Calu3 (cell line): ENCODE results near the gene CA14. TPM values are rescaled to one million over a fixed set of nuclear protein-coding genes. Genes with fewer than 3 reads are reported as not detected.

ENCODE experiments used
- BruUV-seq: library from RNA; stranded (reverse); fragments of 400-500 nt; replicated peaks from 2 replicates; lab custom pipeline; 2021; lab: Mats Ljungman, UMichigan
- CTCF ChIA-PET: fragments of 300-600 bp; sonication (Branson Sonifier 250); formaldehyde crosslinking; loops from one replicate; lab custom pipeline; 2022; ENCODE audit warnings: antibody characterized with exemption; lab: Charles Lee
- DNase-seq: peaks from one replicate; pipeline ENCODE4 v3.0.0; 2022
- H3K27ac Mint-ChIP-seq: one replicate; pipeline ENCODE4 v1.8.0; 2022; ENCODE audit warnings: mixed read lengths; ENCODE audit not compliant: unreplicated experiment
- H3K27me3 Mint-ChIP-seq: one replicate; pipeline ENCODE4 v1.8.0; 2022; ENCODE audit warnings: mixed read lengths; ENCODE audit not compliant: unreplicated experiment
- H3K36me3 Mint-ChIP-seq: one replicate; pipeline ENCODE4 v1.8.0; 2022; ENCODE audit warnings: mild to moderate bottlenecking, moderate library complexity, mixed read lengths; ENCODE audit not compliant: insufficient read depth, unreplicated experiment
- H3K4me1 Mint-ChIP-seq: one replicate; pipeline ENCODE4 v1.8.0; 2022; ENCODE audit warnings: mild to moderate bottlenecking, low read depth, mixed read lengths; ENCODE audit not compliant: unreplicated experiment
- H3K4me3 Mint-ChIP-seq: one replicate; pipeline ENCODE4 v1.8.0; 2022; ENCODE audit warnings: mild to moderate bottlenecking, low read depth, moderate library complexity, mixed read lengths; ENCODE audit not compliant: unreplicated experiment
- H3K9me3 Mint-ChIP-seq: one replicate; pipeline ENCODE4 v1.8.0; 2022; ENCODE audit warnings: low read depth, mixed read lengths; ENCODE audit not compliant: unreplicated experiment
- intact Hi-C: fragments of 100-400 bp; cut with micrococcal nuclease; formaldehyde crosslinking; loops from one replicate; pipeline ENCODE4 v1.10.0; 2022; ENCODE audit not compliant: unreplicated experiment
- total RNA-seq: library from RNA; stranded (reverse); gene quantifications from 2 replicates; pipeline ENCODE4 v1.2.3, GENCODE V29; 2022
- TF ChIP-seq, protein P1 (sequence below): fragments of 200-600 bp; IDR thresholded peaks from one replicate; pipeline ENCODE4 v1.8.0; 2022; ENCODE audit warnings: antibody characterized with exemption; ENCODE audit not compliant: unreplicated experiment

CA14 gene
- total RNA-seq, 1 experiment from 2014 or later, result 1.0 TPM

DNA sequence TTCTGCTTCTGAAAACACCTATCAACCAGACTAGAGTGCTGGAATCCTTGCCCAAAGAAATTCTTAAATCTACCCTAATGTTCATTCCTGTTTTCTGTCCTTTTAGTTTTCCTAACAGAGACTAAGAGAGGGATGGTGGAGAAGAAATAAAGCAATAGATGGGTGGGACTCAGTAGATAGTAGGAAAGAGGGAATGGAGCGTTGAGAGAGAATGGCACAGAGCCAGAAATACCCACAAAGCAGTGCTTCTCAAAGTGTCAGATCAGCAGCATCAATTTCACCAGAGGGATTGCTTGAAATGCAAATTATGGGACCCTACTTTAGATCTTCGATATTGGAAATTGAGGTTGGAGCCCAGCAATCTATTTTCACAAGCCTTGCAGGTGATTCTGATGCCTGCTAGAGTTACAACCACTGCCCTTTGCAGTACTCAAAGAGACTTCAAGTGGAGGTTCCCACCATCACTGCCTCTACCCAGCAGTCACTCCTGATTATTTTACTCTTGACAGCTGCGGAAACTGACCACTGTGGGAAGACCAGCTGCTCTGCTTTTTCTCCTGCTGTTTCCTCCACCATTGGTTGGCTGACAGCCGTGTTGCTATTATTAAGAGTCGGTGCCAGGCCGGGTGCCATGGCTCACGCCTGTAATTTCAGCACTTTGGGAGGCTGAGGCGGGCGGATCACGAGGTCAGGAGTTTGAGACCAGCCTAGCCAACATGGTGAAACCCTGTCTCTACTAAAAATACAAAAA lies 52.4 kb downstream of the CA14 start:
- no peak for DNase-seq
- Mint-ChIP-seq H3K27ac (no peak overlapping the region), H3K4me1 (no peaks in the 10 kb centered on the region), H3K27me3 (no peaks in the 10 kb centered on the region), H3K4me3 (no peak overlapping the region), H3K9me3 (no peaks in the 10 kb centered on the region), H3K36me3 (peaks cover 36% of the 10 kb centered on the region)
- intact Hi-C loops, result no loop called here
- CTCF ChIA-PET, result no interaction called here
- TF ChIP-seq, protein P1, sequence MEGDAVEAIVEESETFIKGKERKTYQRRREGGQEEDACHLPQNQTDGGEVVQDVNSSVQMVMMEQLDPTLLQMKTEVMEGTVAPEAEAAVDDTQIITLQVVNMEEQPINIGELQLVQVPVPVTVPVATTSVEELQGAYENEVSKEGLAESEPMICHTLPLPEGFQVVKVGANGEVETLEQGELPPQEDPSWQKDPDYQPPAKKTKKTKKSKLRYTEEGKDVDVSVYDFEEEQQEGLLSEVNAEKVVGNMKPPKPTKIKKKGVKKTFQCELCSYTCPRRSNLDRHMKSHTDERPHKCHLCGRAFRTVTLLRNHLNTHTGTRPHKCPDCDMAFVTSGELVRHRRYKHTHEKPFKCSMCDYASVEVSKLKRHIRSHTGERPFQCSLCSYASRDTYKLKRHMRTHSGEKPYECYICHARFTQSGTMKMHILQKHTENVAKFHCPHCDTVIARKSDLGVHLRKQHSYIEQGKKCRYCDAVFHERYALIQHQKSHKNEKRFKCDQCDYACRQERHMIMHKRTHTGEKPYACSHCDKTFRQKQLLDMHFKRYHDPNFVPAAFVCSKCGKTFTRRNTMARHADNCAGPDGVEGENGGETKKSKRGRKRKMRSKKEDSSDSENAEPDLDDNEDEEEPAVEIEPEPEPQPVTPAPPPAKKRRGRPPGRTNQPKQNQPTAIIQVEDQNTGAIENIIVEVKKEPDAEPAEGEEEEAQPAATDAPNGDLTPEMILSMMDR, result no peak
- BruUV-seq, result TSS peak; percentile 17

DNA sequence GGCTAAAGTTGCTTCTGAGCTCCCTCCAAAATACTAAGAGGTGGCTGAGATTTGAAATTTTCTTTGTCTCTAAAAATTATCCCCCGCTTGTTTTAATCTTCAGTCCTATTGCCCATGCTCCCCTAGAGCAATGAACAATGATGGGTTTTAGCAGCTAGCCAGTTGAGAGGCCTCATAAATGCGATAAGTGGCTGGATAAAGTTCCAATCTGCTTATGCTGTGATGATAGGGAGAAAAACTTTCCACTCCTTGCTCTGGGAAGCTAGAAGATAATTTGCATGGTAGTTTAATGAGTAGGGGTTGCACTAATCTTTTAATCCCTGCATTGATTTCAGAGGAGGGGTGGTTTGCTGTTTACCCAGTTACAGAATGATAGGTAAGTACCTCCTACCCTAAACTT lies 54.2 kb downstream of the CA14 start:
- BruUV-seq, result no TSS peak
- Mint-ChIP-seq H3K36me3 (peaks cover 20% of the 10 kb centered on the region), H3K27ac (no peak overlapping the region), H3K4me1 (no peaks in the 10 kb centered on the region), H3K9me3 (no peaks in the 10 kb centered on the region), H3K27me3 (no peaks in the 10 kb centered on the region), H3K4me3 (no peak overlapping the region)
- CTCF ChIA-PET, result no interaction called here
- TF ChIP-seq, protein P1, result no peak
- intact Hi-C loops, result no loop called here
- no peak for DNase-seq

Other genes starting within 250 kb of the CA14 start
- gene OTUD7B, start 247.0 kb upstream of the CA14 start, total RNA-seq, result 34.9 and 36.6 TPM in 2 replicates
- 35.0 and 37.9 TPM in 2 replicates for gene VPS45, start 190.0 kb upstream of the CA14 start, total RNA-seq
- gene PLEKHO1, start 107.9 kb upstream of the CA14 start, total RNA-seq, result 2.0 and 4.2 TPM in 2 replicates
- gene ANP32E, start 21.7 kb upstream of the CA14 start, total RNA-seq, result 101 and 129 TPM in 2 replicates
- 195 TPM in 2 replicates for gene APH1A, start 11.2 kb downstream of the CA14 start, total RNA-seq
- 0.76 TPM in 1 of 2 replicates, not detected in the other for gene C1orf54, start 15.0 kb downstream of the CA14 start, total RNA-seq
- gene CIART, start 24.8 kb downstream of the CA14 start, total RNA-seq, result 0.42 and 1.5 TPM in 2 replicates
- gene MRPS21, start 36.1 kb downstream of the CA14 start, total RNA-seq, result 66.9 and 67.4 TPM in 2 replicates
- 82.7 and 102 TPM in 2 replicates for gene PRPF3, start 63.8 kb downstream of the CA14 start, total RNA-seq
- gene RPRD2, start 106.4 kb downstream of the CA14 start, total RNA-seq, result 36.6 and 37.8 TPM in 2 replicates
- 42.2 and 51.7 TPM in 2 replicates for gene TARS2, start 229.6 kb downstream of the CA14 start, total RNA-seq